SU-DHL-6 (cell line): ENCODE data around the gene VSTM4.

Experiments
- H2AFZ ChIP-seq: fragments of 200-600 bp; sonication (generic); 2 replicates; pipeline ENCODE4 v1.6.1; 2014; ENCODE audit warnings: low read depth, mild to moderate bottlenecking, moderate library complexity, mixed read lengths, antibody characterized with exemption, low read length; ENCODE audit not compliant: severe bottlenecking
- H3F3A ChIP-seq: fragments of 200-600 bp; shearing (Covaris generic); 2 replicates; pipeline ENCODE4 v1.6.0; 2016; ENCODE audit warnings: antibody characterized with exemption, mild to moderate bottlenecking; ENCODE audit not compliant: insufficient read depth
- H3K27ac ChIP-seq: fragments of 200-600 bp; sonication (generic); 2 replicates; pipeline ENCODE4 v1.5.1; 2016; ENCODE audit warnings: low read depth, mild to moderate bottlenecking, low read length, moderate library complexity, mixed read lengths
- H3K27me3 ChIP-seq: fragments of 200-600 bp; sonication (generic), shearing (Covaris generic); 2 replicates; pipeline ENCODE4 v1.6.0; 2014; ENCODE audit warnings: mild to moderate bottlenecking, low read length
- H3K36me3 ChIP-seq: fragments of 200-600 bp; sonication (generic); 2 replicates; pipeline ENCODE4 v1.6.1; 2014; ENCODE audit warnings: mild to moderate bottlenecking, low read length, mixed read lengths
- H3K4me2 ChIP-seq: fragments of 300-600, 200-600 bp; shearing (Covaris generic), sonication (generic); 2 replicates; pipeline ENCODE4 v1.6.0; 2014; ENCODE audit warnings: low read length, low read depth, mild to moderate bottlenecking; ENCODE audit not compliant: poor library complexity, severe bottlenecking
- H3K4me3 ChIP-seq: fragments of 200-600 bp; sonication (generic); 2 replicates; pipeline ENCODE4 v1.5.1; 2014; ENCODE audit warnings: antibody characterized with exemption, low read length, mild to moderate bottlenecking, mixed read lengths; ENCODE audit not compliant: insufficient read depth, poor library complexity, severe bottlenecking
- H3K79me2 ChIP-seq: fragments of 200-600 bp; sonication (generic); 2 replicates; pipeline ENCODE4 v1.6.1; 2014; ENCODE audit warnings: mild to moderate bottlenecking, low read length, moderate library complexity; ENCODE audit not compliant: insufficient read depth
- H3K9ac ChIP-seq: fragments of 200-600 bp; sonication (generic); 2 replicates; pipeline ENCODE4 v1.7.0; 2014; ENCODE audit warnings: mild to moderate bottlenecking, low read length
- H3K9me2 ChIP-seq: fragments of 200-600 bp; sonication (generic); replicated peaks from 2 replicates; pipeline ENCODE4 v1.6.1; 2014; ENCODE audit warnings: low read length; ENCODE audit not compliant: insufficient read depth
- H3K9me3 ChIP-seq: fragments of 200-600 bp; sonication (generic); 2 replicates; pipeline ENCODE4 v1.6.1; 2014; ENCODE audit warnings: low read length, mixed read lengths; ENCODE audit not compliant: insufficient read depth
- H4K20me1 ChIP-seq: fragments of 200-600 bp; sonication (generic); 2 replicates; pipeline ENCODE4 v1.6.1; 2014; ENCODE audit warnings: low read depth, mild to moderate bottlenecking, antibody characterized with exemption, low read length, moderate library complexity, mixed read lengths
- CTCF ChIP-seq: fragments of 200-600 bp; sonication (generic); IDR thresholded peaks from one replicate; pipeline ENCODE4 v1.5.1; 2017; ENCODE audit warnings: antibody characterized with exemption, mild to moderate bottlenecking, low read length, moderate library complexity; ENCODE audit not compliant: insufficient read depth, poor library complexity, severe bottlenecking
- EZH2phosphoT487 ChIP-seq: fragments of 200-600 bp; sonication (generic), shearing (Covaris generic); conservative IDR thresholded peaks from 2 replicates; pipeline ENCODE4 v1.6.1; 2018; ENCODE audit warnings: mild to moderate bottlenecking, antibody characterized with exemption, low read length, moderate library complexity, mixed read lengths

The VSTM4 gene

GRCh38 chr10:49105076-49105475, 10.2 kb downstream of the VSTM4 start:
- Histone ChIP-seq H3K27me3 (no peaks in the 10 kb centered on the region), H3K36me3 (no peaks in the 10 kb centered on the region), H3K9me2 (no peaks in the 10 kb centered on the region), H3K79me2 (no peaks in the 10 kb centered on the region), H3K4me2 (no peak overlapping the region), H3K9me3 (no peaks in the 10 kb centered on the region), H3K4me3 (no peak overlapping the region), H3K27ac (no peak overlapping the region), H4K20me1 (no peaks in the 10 kb centered on the region), H2AFZ (no peak overlapping the region), H3F3A (no peaks in the 10 kb centered on the region), H3K9ac (no peak overlapping the region)
- TF ChIP-seq EZH2phosphoT487 (no peak), CTCF (no peak)

- Histone ChIP-seq H3K9me3 (no peaks in the 10 kb centered on the region), H3K27me3 (no peaks in the 10 kb centered on the region), H3K9me2 (no peaks in the 10 kb centered on the region), H3K9ac (no peak overlapping the region), H3K27ac (no peak overlapping the region), H3K4me3 (no peak overlapping the region), H3F3A (no peaks in the 10 kb centered on the region), H3K4me2 (no peak overlapping the region), H3K36me3 (no peaks in the 10 kb centered on the region), H2AFZ (no peak overlapping the region), H3K79me2 (no peaks in the 10 kb centered on the region), H4K20me1 (no peaks in the 10 kb centered on the region)
- TF ChIP-seq EZH2phosphoT487 (no peak), CTCF (no peak)
Measured at GRCh38 chr10:49104323-49104722, 11.0 kb downstream of the VSTM4 start.

DNA sequence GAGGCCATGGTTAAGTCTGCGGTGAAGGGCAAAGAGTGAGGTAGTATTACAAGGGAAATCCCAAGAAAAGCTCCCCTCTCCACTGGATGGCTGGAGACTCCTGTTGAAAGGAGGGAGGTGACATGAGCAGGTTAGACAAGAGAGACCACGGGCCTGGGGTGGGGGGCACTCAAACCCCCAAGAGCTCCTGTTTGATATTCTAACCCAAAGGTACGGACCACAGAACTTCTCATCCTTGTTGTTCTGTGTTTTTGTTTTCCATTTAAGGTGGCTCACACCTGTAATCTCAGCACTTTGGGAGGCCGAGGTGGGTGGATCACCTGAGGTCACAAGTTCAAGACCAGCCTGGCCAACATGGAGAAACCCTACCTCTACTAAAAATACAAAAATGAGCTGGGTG, 11.6 kb downstream of the VSTM4 start:
- Histone ChIP-seq H3F3A (no peaks in the 10 kb centered on the region), H3K4me3 (no peak overlapping the region), H3K9ac (no peak overlapping the region), H3K27me3 (no peaks in the 10 kb centered on the region), H2AFZ (no peak overlapping the region), H4K20me1 (no peaks in the 10 kb centered on the region), H3K36me3 (no peaks in the 10 kb centered on the region), H3K9me2 (no peaks in the 10 kb centered on the region), H3K79me2 (no peaks in the 10 kb centered on the region), H3K4me2 (no peak overlapping the region), H3K27ac (no peak overlapping the region), H3K9me3 (no peaks in the 10 kb centered on the region)
- no peak for TF ChIP-seq EZH2phosphoT487
- no peak for TF ChIP-seq CTCF

DNA sequence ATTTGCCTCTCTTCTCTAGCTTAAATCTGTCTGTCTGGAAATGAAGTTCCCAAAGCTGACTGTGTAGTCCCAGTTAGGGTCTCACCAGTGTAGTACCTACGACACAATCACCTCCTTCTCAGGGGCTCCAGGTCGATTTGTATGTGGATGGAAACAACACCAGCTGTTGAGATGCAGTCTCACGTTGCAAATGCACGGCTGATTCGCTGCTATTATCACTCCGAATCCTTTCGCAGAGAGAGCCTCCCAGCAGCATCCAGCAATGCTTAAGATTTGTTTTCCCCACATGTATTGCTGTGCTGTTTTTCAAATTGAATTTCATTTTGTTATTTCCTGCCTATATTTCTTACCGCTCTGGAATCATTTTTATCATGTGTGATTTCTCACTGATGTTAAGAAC, 16.3 kb downstream of the VSTM4 start:
- Histone ChIP-seq H2AFZ (no peak overlapping the region), H4K20me1 (no peaks in the 10 kb centered on the region), H3K79me2 (no peaks in the 10 kb centered on the region), H3K9me2 (no peaks in the 10 kb centered on the region), H3K27me3 (no peaks in the 10 kb centered on the region), H3K36me3 (no peaks in the 10 kb centered on the region), H3F3A (no peaks in the 10 kb centered on the region), H3K4me3 (no peak overlapping the region), H3K9ac (no peak overlapping the region), H3K4me2 (no peak overlapping the region), H3K27ac (no peak overlapping the region), H3K9me3 (no peaks in the 10 kb centered on the region)
- TF ChIP-seq CTCF, result no peak
